H9 (cell line): ENCODE data around the gene CHCHD10. TPM values are rescaled to one million over a fixed set of nuclear protein-coding genes. Genes with fewer than 3 reads are reported as not detected.

Source experiments
- DNase-seq: peaks from one replicate; pipeline ENCODE4 v3.0.0-alpha.2; 2017
- H2AFZ ChIP-seq: one replicate; pipeline ENCODE4 v1.6.1; 2013; ENCODE audit warnings: mild to moderate bottlenecking, low read length, control low read depth, moderate library complexity
- H2AK5ac ChIP-seq: 2 replicates; pipeline ENCODE4 v1.6.1; 2013; ENCODE audit warnings: low read length, control low read depth, mixed read lengths; ENCODE audit not compliant: insufficient read length
- H2BK120ac ChIP-seq: one replicate; pipeline ENCODE4 v1.6.1; 2013; ENCODE audit warnings: low read depth, mild to moderate bottlenecking, low read length, control low read depth, inconsistent platforms; ENCODE audit not compliant: poor library complexity, severe bottlenecking
- H2BK12ac ChIP-seq: 2 replicates; pipeline ENCODE4 v1.6.1; 2013; ENCODE audit warnings: low read length, control low read depth, mixed read lengths, low read depth; ENCODE audit not compliant: insufficient read length
- H2BK15ac ChIP-seq: 2 replicates; pipeline ENCODE4 v1.6.1; 2013; ENCODE audit warnings: low read depth, low read length, control low read depth
- H2BK20ac ChIP-seq: one replicate; pipeline ENCODE4 v1.6.1; 2013; ENCODE audit warnings: low read depth, mild to moderate bottlenecking, low read length, control low read depth, inconsistent platforms; ENCODE audit not compliant: poor library complexity, severe bottlenecking
- H2BK5ac ChIP-seq: 2 replicates; pipeline ENCODE4 v1.6.1; 2013; ENCODE audit warnings: low read length, control low read depth, mixed read lengths; ENCODE audit not compliant: insufficient read length
- H3K14ac ChIP-seq: 2 replicates; pipeline ENCODE4 v1.6.1; 2013; ENCODE audit warnings: low read length, control low read depth; ENCODE audit not compliant: insufficient read depth
- H3K18ac ChIP-seq: 2 replicates; pipeline ENCODE4 v1.6.1; 2013; ENCODE audit warnings: low read depth, mild to moderate bottlenecking, mixed read lengths, low read length, control low read depth; ENCODE audit not compliant: insufficient read length
- H3K23ac ChIP-seq: 2 replicates; pipeline ENCODE4 v1.6.1; 2013; ENCODE audit warnings: low read length, control low read depth, mixed read lengths, low read depth; ENCODE audit not compliant: insufficient read length
- H3K23me2 ChIP-seq: 2 replicates; pipeline ENCODE4 v1.6.1; 2013; ENCODE audit warnings: low read depth, mild to moderate bottlenecking, mixed read lengths, low read length, control low read depth; ENCODE audit not compliant: insufficient read length, poor library complexity, severe bottlenecking
- H3K27ac ChIP-seq: 2 replicates; pipeline ENCODE4 v1.5.1; 2013; ENCODE audit warnings: low read length, control low read depth, mixed read lengths, low read depth; ENCODE audit not compliant: insufficient read length
- H3K27me3 ChIP-seq: 2 replicates; pipeline ENCODE4 v1.6.1; 2013; ENCODE audit warnings: low read length, control low read depth, inconsistent platforms; ENCODE audit not compliant: insufficient read depth
- H3K4ac ChIP-seq: 2 replicates; pipeline ENCODE4 v1.6.1; 2013; ENCODE audit warnings: low read depth, mild to moderate bottlenecking, control low read depth, inconsistent platforms, low read length, moderate library complexity
- H3K4me1 ChIP-seq: 2 replicates; pipeline ENCODE4 v1.6.1; 2013; ENCODE audit warnings: low read length, control low read depth, inconsistent platforms; ENCODE audit not compliant: insufficient read depth
- H3K4me2 ChIP-seq: 2 replicates; pipeline ENCODE4 v1.6.1; 2013; ENCODE audit warnings: low read length, control low read depth, mixed read lengths; ENCODE audit not compliant: insufficient read length, insufficient read depth
- H3K56ac ChIP-seq: 2 replicates; pipeline ENCODE4 v1.6.1; 2013; ENCODE audit warnings: low read depth, mild to moderate bottlenecking, mixed read lengths, low read length, control low read depth; ENCODE audit not compliant: insufficient read length
- H3K79me1 ChIP-seq: 2 replicates; pipeline ENCODE4 v1.6.1; 2013; ENCODE audit warnings: low read depth, mild to moderate bottlenecking, moderate library complexity, low read length, control low read depth, inconsistent platforms; ENCODE audit not compliant: insufficient read depth, poor library complexity, severe bottlenecking
- H3K79me2 ChIP-seq: 2 replicates; pipeline ENCODE4 v1.6.1; 2013; ENCODE audit warnings: low read length, control low read depth, inconsistent platforms; ENCODE audit not compliant: insufficient read depth
- H3K9ac ChIP-seq: 2 replicates; pipeline ENCODE4 v1.6.1; 2013; ENCODE audit warnings: low read length, control low read depth, mixed read lengths; ENCODE audit not compliant: insufficient read length; ENCODE audit errors: extremely low read depth
- H3K9me3 ChIP-seq: one replicate; pipeline ENCODE4 v1.6.1; 2013; ENCODE audit warnings: low read depth, low read length, inconsistent platforms; ENCODE audit not compliant: control insufficient read depth
- H3T11ph ChIP-seq: one replicate; pipeline ENCODE4 v1.6.1; 2013; ENCODE audit warnings: mild to moderate bottlenecking, low read length, control low read depth, inconsistent platforms
- H4K20me1 ChIP-seq: one replicate; pipeline ENCODE4 v1.6.1; 2013; ENCODE audit not compliant: control insufficient read depth, insufficient read length, insufficient read depth
- H4K5ac ChIP-seq: 2 replicates; pipeline ENCODE4 v1.6.1; 2013; ENCODE audit warnings: low read depth, mild to moderate bottlenecking, mixed read lengths, low read length, control low read depth; ENCODE audit not compliant: insufficient read length
- H4K8ac ChIP-seq: replicated peaks from 2 replicates; pipeline ENCODE4 v1.6.1; 2013; ENCODE audit warnings: low read length, control low read depth, mixed read lengths, low read depth; ENCODE audit not compliant: insufficient read length
- H4K91ac ChIP-seq: 2 replicates; pipeline ENCODE4 v1.6.1; 2013; ENCODE audit warnings: low read depth, mild to moderate bottlenecking, moderate library complexity, mixed read lengths, low read length, control low read depth; ENCODE audit not compliant: insufficient read length
- H3K27ac Mint-ChIP-seq, 3 experiments: 2 replicates in 2 of 3; 3 replicates in 1 of 3; pipeline ENCODE4 v1.8.0; 2020 to 2021; ENCODE audit warnings: mixed read lengths in 3 of 3, mild to moderate bottlenecking in 1 of 3, moderate library complexity in 1 of 3
- H3K27me3 Mint-ChIP-seq: 2 replicates; pipeline ENCODE4 v1.8.0; 2021; ENCODE audit warnings: low read depth, mild to moderate bottlenecking, moderate library complexity, mixed read lengths
- H3K36me3 Mint-ChIP-seq, 3 experiments: 2 replicates in 2 of 3; 3 replicates in 1 of 3; pipeline ENCODE4 v1.8.0; 2020 to 2021; ENCODE audit warnings: low read depth in 3 of 3, mixed read lengths in 3 of 3; ENCODE audit not compliant: insufficient read depth in 1 of 3
- H3K4me1 Mint-ChIP-seq, 2 experiments: 2 replicates each; pipeline ENCODE4 v1.8.0; 2020; ENCODE audit warnings: mixed read lengths in 2 of 2
- H3K4me3 Mint-ChIP-seq, 2 experiments: 2 replicates in 1 of 2; 3 replicates in 1 of 2; pipeline ENCODE4 v1.8.0; 2020 to 2021; ENCODE audit warnings: mild to moderate bottlenecking in 2 of 2, mixed read lengths in 2 of 2, moderate library complexity in 1 of 2
- H3K9me3 Mint-ChIP-seq, 2 experiments: 2 replicates in 1 of 2; 3 replicates in 1 of 2; pipeline ENCODE4 v1.8.0; 2020; ENCODE audit warnings: mild to moderate bottlenecking in 2 of 2, mixed read lengths in 2 of 2, moderate library complexity in 1 of 2
- WGBS: extraction: QIAGEN DNeasy Blood & Tissue Kit; methylation state at CpG from one replicate; pipeline ENCODE4 v1.1.7; 2013; ENCODE audit warnings: missing lambda C conversion rate, low lambda C conversion rate, mixed read lengths; ENCODE audit not compliant: insufficient read length; ENCODE audit errors: extremely low coverage; 5-methylcytosine and 5-hydroxymethylcytosine counted together
- total RNA-seq: library from RNA; stranded (reverse); gene quantifications from 2 replicates; pipeline ENCODE4 v1.2.1, GENCODE V29; 2021
- TF ChIP-seq, protein P1 (sequence below): fragments of 200-600 bp; sonication (generic); conservative IDR thresholded peaks from 3 replicates; pipeline ENCODE4 v1.8.0; 2021; ENCODE audit warnings: antibody characterized with exemption, mild to moderate bottlenecking

Gene CHCHD10
- total RNA-seq, 1 experiment from 2014 or later, result 53.7 TPM

DNA sequence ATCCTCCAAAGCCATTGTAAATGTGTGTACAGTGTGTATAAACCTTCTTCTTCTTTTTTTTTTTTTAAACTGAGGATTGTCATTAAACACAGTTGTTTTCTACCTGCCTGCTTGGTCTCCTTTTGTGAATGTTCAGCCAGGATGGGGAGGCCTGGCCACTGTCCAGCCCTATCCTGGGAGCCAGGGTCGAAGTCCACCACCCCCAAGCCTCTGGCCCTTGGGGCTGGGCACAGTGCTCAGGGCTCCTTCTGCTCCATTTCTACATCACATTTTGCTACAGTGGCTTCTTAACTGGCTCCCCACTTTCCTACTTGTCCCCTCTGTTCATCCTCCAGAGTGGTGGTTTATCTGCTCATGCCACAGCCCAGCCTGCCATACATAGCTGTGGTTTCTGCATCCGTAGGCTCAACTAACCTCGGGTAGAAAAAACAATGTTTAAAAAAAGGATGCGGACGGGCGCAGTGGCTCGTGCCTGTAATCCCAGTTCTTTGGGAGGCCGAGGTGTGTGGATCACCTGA, 16.5 kb upstream of the CHCHD10 start:
- Histone ChIP-seq H2BK15ac (no peak overlapping the region), H3K79me1 (no peaks in the 10 kb centered on the region), H4K5ac (no peak overlapping the region), H3K23me2 (peaks cover 2% of the 10 kb centered on the region), H2BK5ac (no peak overlapping the region), H3K4me2 (no peak overlapping the region), H3K79me2 (peaks cover 10% of the 10 kb centered on the region; the same call in 1 of the 2 replicates), H3K9ac (no peak overlapping the region), H3K27me3 (no peaks in the 10 kb centered on the region), H3K23ac (no peak overlapping the region), H3K56ac (no peak overlapping the region), H3K18ac (no peak overlapping the region), H3K9me3 (no peaks in the 10 kb centered on the region), H3T11ph (no peak overlapping the region), H2AK5ac (no peak overlapping the region), H3K4ac (no peak overlapping the region), H2BK120ac (no peak overlapping the region), H3K27ac (no peak overlapping the region), H4K91ac (no peak overlapping the region), H3K4me1 (peaks cover 2% of the 10 kb centered on the region; the same call in 1 of the 2 replicates), H3K14ac (no peak overlapping the region), H4K8ac (no peak overlapping the region), H2AFZ (no peak overlapping the region), H2BK12ac (no peak overlapping the region), H4K20me1 (no peaks in the 10 kb centered on the region), H2BK20ac (no peak overlapping the region)
- H3K4me1 Mint-ChIP-seq, result peaks cover 18 to 29% of the 10 kb centered on the region in 2 experiments
- no peaks in the 10 kb centered on the region; a peak in 1 of 7 replicates for H3K36me3 Mint-ChIP-seq
- no peaks in the 10 kb centered on the region for H3K27me3 Mint-ChIP-seq
- no peaks in the 10 kb centered on the region for H3K9me3 Mint-ChIP-seq
- no peak overlapping the region for H3K4me3 Mint-ChIP-seq
- DNase-seq, result no peak
- no peak overlapping the region for H3K27ac Mint-ChIP-seq
- TF ChIP-seq, protein P1, sequence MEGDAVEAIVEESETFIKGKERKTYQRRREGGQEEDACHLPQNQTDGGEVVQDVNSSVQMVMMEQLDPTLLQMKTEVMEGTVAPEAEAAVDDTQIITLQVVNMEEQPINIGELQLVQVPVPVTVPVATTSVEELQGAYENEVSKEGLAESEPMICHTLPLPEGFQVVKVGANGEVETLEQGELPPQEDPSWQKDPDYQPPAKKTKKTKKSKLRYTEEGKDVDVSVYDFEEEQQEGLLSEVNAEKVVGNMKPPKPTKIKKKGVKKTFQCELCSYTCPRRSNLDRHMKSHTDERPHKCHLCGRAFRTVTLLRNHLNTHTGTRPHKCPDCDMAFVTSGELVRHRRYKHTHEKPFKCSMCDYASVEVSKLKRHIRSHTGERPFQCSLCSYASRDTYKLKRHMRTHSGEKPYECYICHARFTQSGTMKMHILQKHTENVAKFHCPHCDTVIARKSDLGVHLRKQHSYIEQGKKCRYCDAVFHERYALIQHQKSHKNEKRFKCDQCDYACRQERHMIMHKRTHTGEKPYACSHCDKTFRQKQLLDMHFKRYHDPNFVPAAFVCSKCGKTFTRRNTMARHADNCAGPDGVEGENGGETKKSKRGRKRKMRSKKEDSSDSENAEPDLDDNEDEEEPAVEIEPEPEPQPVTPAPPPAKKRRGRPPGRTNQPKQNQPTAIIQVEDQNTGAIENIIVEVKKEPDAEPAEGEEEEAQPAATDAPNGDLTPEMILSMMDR, result no peak
- WGBS, result no CpG with 5 or more reads among the region's 8 CpGs
